Karpas-422 (cell line): ENCODE measurements around the gene ZNF536. TPM values are rescaled to one million over a fixed set of nuclear protein-coding genes. Genes with fewer than 3 reads are reported as not detected.

ENCODE experiments used
- DNase-seq: peaks from one replicate; pipeline ENCODE4 v3.0.0-alpha.2; 2015
- H2AFZ ChIP-seq: fragments of 200-600 bp; sonication (generic); 2 replicates; pipeline ENCODE4 v1.6.1; 2014; ENCODE audit warnings: antibody characterized with exemption, low read length, mixed read lengths
- H3K27ac ChIP-seq: fragments of 200-600 bp; sonication (generic); 2 replicates; pipeline ENCODE4 v1.5.1; 2014; ENCODE audit warnings: mild to moderate bottlenecking, low read length, moderate library complexity
- H3K27me3 ChIP-seq: fragments of 200-600 bp; sonication (generic); 2 replicates; pipeline ENCODE4 v1.6.1; 2014; ENCODE audit warnings: low read length, mixed read lengths
- H3K36me3 ChIP-seq: fragments of 200-600 bp; sonication (generic); 2 replicates; pipeline ENCODE4 v1.6.1; 2014; ENCODE audit warnings: low read length, mixed read lengths; ENCODE audit not compliant: insufficient read depth
- H3K4me1 ChIP-seq: fragments of 200-600 bp; sonication (generic); 2 replicates; pipeline ENCODE4 v1.6.1; 2014; ENCODE audit warnings: mild to moderate bottlenecking, low read length, mixed read lengths
- H3K4me2 ChIP-seq: fragments of 200-600 bp; sonication (generic); 2 replicates; pipeline ENCODE4 v1.6.1; 2014; ENCODE audit warnings: low read length, low read depth, mild to moderate bottlenecking; ENCODE audit not compliant: poor library complexity, severe bottlenecking
- H3K4me3 ChIP-seq: fragments of 200-600 bp; sonication (generic); 2 replicates; pipeline ENCODE4 v1.5.1; 2014; ENCODE audit warnings: mild to moderate bottlenecking, antibody characterized with exemption, low read length, mixed read lengths
- H3K79me2 ChIP-seq: fragments of 200-600 bp; sonication (generic); 2 replicates; pipeline ENCODE4 v1.6.1; 2014; ENCODE audit warnings: mild to moderate bottlenecking, low read length, mixed read lengths
- H3K9ac ChIP-seq: fragments of 200-600 bp; sonication (generic); 2 replicates; pipeline ENCODE4 v1.6.0; 2014; ENCODE audit warnings: low read length
- H3K9me2 ChIP-seq: fragments of 200-600 bp; sonication (generic), shearing (Covaris generic); replicated peaks from 2 replicates; pipeline ENCODE4 v1.6.0; 2014; ENCODE audit warnings: mild to moderate bottlenecking, low read length, moderate library complexity; ENCODE audit not compliant: insufficient read depth
- H3K9me3 ChIP-seq: fragments of 300-700, 200-600 bp; sonication (generic); 2 replicates; pipeline ENCODE4 v1.6.1; 2014; ENCODE audit warnings: low read length, mixed read lengths
- H4K20me1 ChIP-seq: fragments of 200-600 bp; sonication (generic); 2 replicates; pipeline ENCODE4 v1.6.1; 2014; ENCODE audit warnings: mild to moderate bottlenecking, antibody characterized with exemption, low read length, low read depth; ENCODE audit not compliant: insufficient read depth
- total RNA-seq: library from RNA; depleted of rRNA; stranded (reverse); fragments of >200 nt; shearing (Covaris generic); gene quantifications from 2 replicates; pipeline ENCODE4 v1.2.3, GENCODE V29; 2014; ENCODE audit warnings: low replicate concordance

ZNF536 gene
- total RNA-seq, 1 experiment from 2014 or later: 7.0 TPM

DNA sequence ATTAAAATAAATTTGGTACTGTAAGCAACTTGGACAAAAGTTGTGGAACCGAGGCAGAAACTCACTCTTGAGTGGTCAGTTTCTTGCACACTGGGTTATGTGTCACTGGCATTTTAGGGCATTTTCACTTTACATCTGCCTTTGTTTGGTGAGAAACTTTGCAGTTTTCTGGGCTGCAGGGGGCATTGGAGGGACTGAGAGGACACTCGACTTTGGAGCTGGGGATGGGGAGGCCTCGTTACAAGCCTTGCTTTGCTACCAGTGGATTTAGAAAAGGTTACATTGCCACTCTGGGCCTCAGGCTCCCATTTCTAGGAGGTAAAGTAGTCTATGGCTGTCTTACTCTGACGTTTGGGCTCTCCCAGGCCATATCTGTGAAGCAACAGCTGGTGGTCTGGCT is 41.9 kb upstream of the ZNF536 start:
- DNase-seq: no peak
- H3K4me1 ChIP-seq: peaks cover 49% of the 10 kb centered on the region
- H3K27me3 ChIP-seq: no peaks in the 10 kb centered on the region
- H3K36me3 ChIP-seq: no peaks in the 10 kb centered on the region
- peak overlapping the region; percentile 6; the same call in 1 of the 2 replicates for H2AFZ ChIP-seq
- H3K9me2 ChIP-seq: no peaks in the 10 kb centered on the region
- H3K9ac ChIP-seq: no peak overlapping the region
- H3K4me3 ChIP-seq: no peak overlapping the region
- H3K27ac ChIP-seq: no peak overlapping the region
- no peaks in the 10 kb centered on the region for H4K20me1 ChIP-seq
- no peaks in the 10 kb centered on the region for H3K79me2 ChIP-seq
- no peaks in the 10 kb centered on the region for H3K9me3 ChIP-seq
- no peak overlapping the region for H3K4me2 ChIP-seq

DNA sequence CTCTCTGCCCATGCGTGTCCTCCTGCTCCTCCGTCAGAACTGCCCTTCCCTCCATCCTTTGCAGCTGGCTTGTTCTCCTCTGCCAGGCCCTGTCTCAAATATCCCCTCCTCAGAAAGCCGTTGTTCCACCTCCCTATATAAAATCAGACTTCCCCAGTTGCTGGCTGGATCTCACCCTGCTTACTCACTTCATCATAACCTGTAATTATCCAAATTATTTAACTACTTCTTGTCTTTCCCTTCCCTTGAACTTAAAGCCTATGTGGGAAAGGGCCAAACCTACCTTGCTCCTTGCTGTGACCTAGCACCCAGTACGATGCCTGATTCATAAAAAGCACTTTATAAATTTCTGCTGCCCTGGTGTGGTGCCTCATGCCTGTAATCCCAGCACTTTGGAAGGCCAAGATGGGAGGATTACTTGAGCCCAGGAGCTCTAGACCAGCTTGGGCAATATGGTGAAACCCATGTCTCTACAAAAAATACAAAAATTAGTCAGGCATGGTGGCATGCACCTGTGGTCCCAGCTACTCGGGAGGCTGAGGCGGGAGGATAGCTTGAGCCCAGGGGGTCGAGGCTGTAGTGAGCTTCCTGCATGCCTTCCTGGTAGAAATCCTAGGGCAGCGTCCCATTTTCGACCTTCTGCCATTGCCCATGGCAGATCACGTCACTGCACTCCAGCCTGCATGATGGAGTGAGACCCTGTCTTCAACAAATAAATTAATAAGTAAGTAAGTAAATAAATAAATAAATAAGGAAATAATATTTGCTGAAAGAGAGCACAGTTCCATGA is 39.5 kb upstream of the ZNF536 start:
- Histone ChIP-seq H3K27me3 (no peaks in the 10 kb centered on the region), H3K9me3 (no peaks in the 10 kb centered on the region), H3K9ac (no peak overlapping the region), H4K20me1 (no peaks in the 10 kb centered on the region), H3K79me2 (no peaks in the 10 kb centered on the region), H3K9me2 (no peaks in the 10 kb centered on the region), H3K4me3 (no peak overlapping the region), H2AFZ (no peak overlapping the region), H3K27ac (no peak overlapping the region), H3K4me1 (peaks cover 46% of the 10 kb centered on the region), H3K4me2 (no peak overlapping the region), H3K36me3 (no peaks in the 10 kb centered on the region)
- no peak for DNase-seq

DNA sequence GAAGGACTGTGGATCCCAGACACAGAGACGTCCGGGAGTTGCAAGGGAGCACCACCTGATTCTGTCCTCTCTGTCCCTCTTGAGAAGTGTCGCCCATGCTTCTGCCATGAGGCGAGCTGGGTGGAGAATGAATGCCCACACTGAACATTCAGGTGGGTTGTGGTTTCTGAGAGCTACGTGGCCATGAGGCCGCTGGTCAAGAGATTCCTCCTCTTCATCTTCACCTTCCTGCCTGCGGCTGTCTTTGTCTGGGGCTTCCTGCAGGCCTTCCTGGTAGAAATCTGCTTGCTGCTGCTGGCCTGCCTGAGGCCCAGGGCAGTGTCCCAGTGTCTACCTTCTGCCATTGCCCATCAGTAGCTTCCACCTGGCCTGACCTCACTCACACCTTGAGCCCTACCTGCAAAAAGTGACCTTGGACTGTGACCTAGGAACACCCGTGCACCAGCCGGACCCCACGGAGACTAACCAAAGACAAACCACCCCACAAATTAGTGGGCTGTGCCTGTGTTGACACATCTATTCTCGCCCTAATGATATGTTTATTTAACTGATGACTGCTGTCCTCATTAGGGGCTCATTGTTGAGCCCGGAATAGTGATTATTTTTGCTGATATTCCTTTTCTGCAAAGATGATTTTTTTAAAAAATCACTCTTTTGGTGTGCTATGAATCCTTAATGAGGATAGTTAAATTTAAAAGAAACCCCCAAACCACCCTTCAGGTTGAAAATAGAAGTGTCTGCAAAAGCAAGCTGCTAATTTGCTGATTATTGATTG is 38.7 kb upstream of the ZNF536 start:
- Histone ChIP-seq H3K36me3 (no peaks in the 10 kb centered on the region), H3K9ac (no peak overlapping the region), H4K20me1 (no peaks in the 10 kb centered on the region), H3K4me3 (no peak overlapping the region), H2AFZ (no peak overlapping the region), H3K9me3 (no peaks in the 10 kb centered on the region), H3K9me2 (no peaks in the 10 kb centered on the region), H3K4me1 (peaks cover 38% of the 10 kb centered on the region), H3K27ac (no peak overlapping the region), H3K27me3 (no peaks in the 10 kb centered on the region), H3K4me2 (no peak overlapping the region), H3K79me2 (no peaks in the 10 kb centered on the region)
- no peak for DNase-seq

GRCh38 chr19:30334841-30335240 is 37.3 kb upstream of the ZNF536 start:
- Histone ChIP-seq H3K27ac (no peak overlapping the region), H2AFZ (no peak overlapping the region), H4K20me1 (no peaks in the 10 kb centered on the region), H3K9ac (no peak overlapping the region), H3K4me3 (no peak overlapping the region), H3K36me3 (no peaks in the 10 kb centered on the region), H3K27me3 (no peaks in the 10 kb centered on the region), H3K79me2 (no peaks in the 10 kb centered on the region), H3K4me2 (no peak overlapping the region), H3K9me2 (no peaks in the 10 kb centered on the region), H3K4me1 (peaks cover 32% of the 10 kb centered on the region), H3K9me3 (no peaks in the 10 kb centered on the region)
- DNase-seq: no peak

GRCh38 chr19:30335306-30335886 is 36.8 kb upstream of the ZNF536 start:
- Histone ChIP-seq H3K27me3 (no peaks in the 10 kb centered on the region), H4K20me1 (no peaks in the 10 kb centered on the region), H3K4me2 (no peak overlapping the region), H3K4me1 (peaks cover 32% of the 10 kb centered on the region), H3K36me3 (no peaks in the 10 kb centered on the region), H3K27ac (no peak overlapping the region), H3K9me3 (no peaks in the 10 kb centered on the region), H3K4me3 (no peak overlapping the region), H3K9ac (no peak overlapping the region), H3K9me2 (no peaks in the 10 kb centered on the region), H3K79me2 (no peaks in the 10 kb centered on the region), H2AFZ (no peak overlapping the region)
- no peak for DNase-seq

DNA sequence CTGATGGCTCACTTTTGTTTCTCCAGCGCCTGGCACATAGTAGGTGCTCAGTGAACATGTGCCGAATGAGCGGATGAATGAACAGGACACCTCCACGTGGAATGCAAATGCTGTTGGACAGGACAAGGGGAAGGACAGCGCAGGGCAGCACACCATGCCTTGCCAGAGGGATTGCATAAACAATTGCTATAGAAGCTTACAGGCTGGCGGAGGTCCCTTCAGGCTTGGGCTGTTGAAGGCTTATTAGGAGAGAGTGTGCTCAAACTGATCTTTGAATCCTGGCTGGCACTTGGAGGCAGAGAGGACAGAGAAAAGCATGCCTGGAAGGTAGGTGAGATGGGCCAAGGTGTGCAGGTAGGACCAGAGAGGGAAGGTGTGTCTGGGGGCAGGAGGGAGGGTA is 35.9 kb upstream of the ZNF536 start:
- Histone ChIP-seq H2AFZ (no peak overlapping the region), H3K9ac (no peak overlapping the region), H3K4me3 (no peak overlapping the region), H3K4me2 (no peak overlapping the region), H3K27me3 (no peaks in the 10 kb centered on the region), H4K20me1 (no peaks in the 10 kb centered on the region), H3K9me2 (no peaks in the 10 kb centered on the region), H3K4me1 (peaks cover 39% of the 10 kb centered on the region), H3K9me3 (no peaks in the 10 kb centered on the region), H3K27ac (no peak overlapping the region), H3K36me3 (no peaks in the 10 kb centered on the region), H3K79me2 (no peaks in the 10 kb centered on the region)
- DNase-seq: no peak

- H3K4me1 ChIP-seq: peaks cover 57% of the 10 kb centered on the region
- no peaks in the 10 kb centered on the region for H3K36me3 ChIP-seq
- no peak overlapping the region for H3K4me3 ChIP-seq
- H3K27ac ChIP-seq: no peak overlapping the region
- H3K9me2 ChIP-seq: no peaks in the 10 kb centered on the region
- DNase-seq: no peak
- no peaks in the 10 kb centered on the region for H3K9me3 ChIP-seq
- H3K27me3 ChIP-seq: no peaks in the 10 kb centered on the region
- H2AFZ ChIP-seq: no peak overlapping the region
- no peaks in the 10 kb centered on the region for H4K20me1 ChIP-seq
- H3K79me2 ChIP-seq: no peaks in the 10 kb centered on the region
- no peak overlapping the region for H3K9ac ChIP-seq
- no peak overlapping the region for H3K4me2 ChIP-seq
These were observed 34.1 kb upstream of the ZNF536 start for GRCh38 chr19:30338041-30338456.

DNA sequence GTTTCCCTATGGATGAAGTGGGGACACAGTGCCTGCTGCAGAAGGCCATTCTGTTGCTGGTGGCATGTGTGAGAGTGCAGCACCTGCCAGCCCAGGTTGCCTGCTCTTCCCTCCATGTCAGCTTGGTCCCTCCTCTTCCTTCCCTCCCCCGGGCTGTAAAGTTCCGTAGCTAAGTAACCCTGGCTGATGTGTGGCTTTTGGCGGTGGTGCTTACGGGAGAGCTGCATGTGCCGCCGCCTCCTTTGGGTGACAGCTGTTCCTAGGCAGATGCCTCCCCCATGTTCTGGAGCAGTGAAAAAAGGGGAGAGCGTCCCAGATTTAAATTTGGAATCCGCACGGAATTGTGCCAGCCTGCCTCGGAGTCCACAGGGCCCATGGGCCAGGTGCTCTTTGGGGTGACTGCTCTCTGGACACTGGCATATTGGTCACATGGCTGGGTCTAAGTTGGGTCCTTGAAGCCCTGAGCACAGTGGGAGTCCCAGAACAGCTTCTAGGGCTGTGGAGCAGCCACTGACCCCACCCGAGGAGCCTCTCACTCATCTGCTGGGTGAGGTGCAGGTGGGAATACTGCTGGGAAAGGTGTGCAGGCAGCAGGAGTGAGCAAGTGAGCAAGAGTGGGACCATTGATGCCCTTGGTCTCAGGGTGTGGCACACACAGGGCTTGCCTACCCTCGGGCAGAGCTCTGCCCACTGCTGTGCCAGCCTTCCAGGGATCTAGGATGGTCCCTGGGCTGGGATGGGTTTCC is 33.1 kb upstream of the ZNF536 start:
- Histone ChIP-seq H3K27ac (no peak overlapping the region), H3K9me3 (no peaks in the 10 kb centered on the region), H2AFZ (no peak overlapping the region), H3K9ac (no peak overlapping the region), H3K9me2 (no peaks in the 10 kb centered on the region), H3K36me3 (no peaks in the 10 kb centered on the region), H3K79me2 (no peaks in the 10 kb centered on the region), H3K4me1 (peaks cover 66% of the 10 kb centered on the region), H4K20me1 (no peaks in the 10 kb centered on the region), H3K4me3 (no peak overlapping the region), H3K4me2 (no peak overlapping the region), H3K27me3 (no peaks in the 10 kb centered on the region)
- DNase-seq: no peak
